Measurements from ENCODE around the gene ITIH1. TPM values are rescaled to one million over a fixed set of nuclear protein-coding genes. Genes with fewer than 3 reads are reported as not detected.

ITIH1 gene
- polyA plus RNA-seq, 1 donor from 2014 or later = not detected

- Histone ChIP-seq H3K27ac (ENCODE audit: low read length) (no peak overlapping the region), H3K4me3 (ENCODE audit: low read length) (no peak overlapping the region), H3K79me2 (replicated peaks; ENCODE audit: insufficient read depth, low read length) (no peaks in the 10 kb centered on the region), H3K9ac (ENCODE audit: low read length) (no peak overlapping the region), H3K36me3 (ENCODE audit: insufficient read depth, low read length) (peaks cover 5% of the 10 kb centered on the region), H3K27me3 (ENCODE audit: insufficient read depth, low read depth, low read length) (no peaks in the 10 kb centered on the region), H3K9me2 (ENCODE audit: insufficient read depth, low read length) (no peaks in the 10 kb centered on the region), H2AFZ (ENCODE audit: low read depth, low read length) (no peak overlapping the region), H4K20me1 (ENCODE audit: insufficient read depth) (no peaks in the 10 kb centered on the region), H3K9me3 (ENCODE audit: low read length) (no peaks in the 10 kb centered on the region), H3F3A (ENCODE audit: insufficient read depth, low read length, poor library complexity, severe bottlenecking) (no peaks in the 10 kb centered on the region), H3K4me2 (ENCODE audit: low read length) (no peak overlapping the region)
- TF ChIP-seq SMC3 (conservative IDR thresholded peaks at IDR 0.05; ENCODE audit: poor library complexity) = no peak
- TF ChIP-seq EP300 (conservative IDR thresholded peaks at IDR 0.05; ENCODE audit: poor library complexity, severe bottlenecking) = no peak
- no peak for TF ChIP-seq EZH2 (IDR thresholded peaks at IDR 0.05; ENCODE audit: borderline replicate concordance, insufficient read depth, low read length, poor library complexity, severe bottlenecking)
- TF ChIP-seq TAF1 (IDR thresholded peaks at IDR 0.05; ENCODE audit: low read depth) = no peak
- TF ChIP-seq POLR2AphosphoS5 (IDR thresholded peaks at IDR 0.05) = no peak
- no peak for TF ChIP-seq CTCF (IDR thresholded peaks at IDR 0.05; ENCODE audit: poor library complexity, severe bottlenecking)
- TF ChIP-seq RAD21 (conservative IDR thresholded peaks at IDR 0.05) = no peak
- no peak for TF ChIP-seq MXI1 (conservative IDR thresholded peaks at IDR 0.05; ENCODE audit: poor library complexity, severe bottlenecking)
- TF ChIP-seq REST (IDR thresholded peaks at IDR 0.05; ENCODE audit: borderline replicate concordance) = no peak
Observed at GRCh38 chr3:52836986-52837385, 59.6 kb downstream of the ITIH1 start.

- H3K9ac ChIP-seq (ENCODE audit: low read length) = no peak overlapping the region
- H2AFZ ChIP-seq (ENCODE audit: low read depth, low read length) = no peak overlapping the region
- no peaks in the 10 kb centered on the region for H3F3A ChIP-seq (ENCODE audit: insufficient read depth, low read length, poor library complexity, severe bottlenecking)
- H3K36me3 ChIP-seq (ENCODE audit: insufficient read depth, low read length) = no peaks in the 10 kb centered on the region
- no peaks in the 10 kb centered on the region for H3K9me2 ChIP-seq (ENCODE audit: insufficient read depth, low read length)
- H3K27ac ChIP-seq (ENCODE audit: low read length) = no peak overlapping the region
- TF ChIP-seq POLR2AphosphoS5 (IDR thresholded peaks at IDR 0.05) (no peak), MXI1 (conservative IDR thresholded peaks at IDR 0.05; ENCODE audit: poor library complexity, severe bottlenecking) (no peak), EP300 (conservative IDR thresholded peaks at IDR 0.05; ENCODE audit: poor library complexity, severe bottlenecking) (no peak), RAD21 (conservative IDR thresholded peaks at IDR 0.05) (no peak), CTCF (IDR thresholded peaks at IDR 0.05; ENCODE audit: poor library complexity, severe bottlenecking) (no peak), TAF1 (IDR thresholded peaks at IDR 0.05; ENCODE audit: low read depth) (no peak), REST (IDR thresholded peaks at IDR 0.05; ENCODE audit: borderline replicate concordance) (no peak), EZH2 (IDR thresholded peaks at IDR 0.05; ENCODE audit: borderline replicate concordance, insufficient read depth, low read length, poor library complexity, severe bottlenecking) (no peak), SMC3 (conservative IDR thresholded peaks at IDR 0.05; ENCODE audit: poor library complexity) (no peak)
- H3K4me2 ChIP-seq (ENCODE audit: low read length) = no peak overlapping the region
- H3K9me3 ChIP-seq (ENCODE audit: low read length) = no peaks in the 10 kb centered on the region
- H4K20me1 ChIP-seq (ENCODE audit: insufficient read depth) = no peaks in the 10 kb centered on the region
- H3K79me2 ChIP-seq (replicated peaks; ENCODE audit: insufficient read depth, low read length) = no peaks in the 10 kb centered on the region
- no peaks in the 10 kb centered on the region for H3K27me3 ChIP-seq (ENCODE audit: insufficient read depth, low read depth, low read length)
- H3K4me3 ChIP-seq (ENCODE audit: low read length) = no peak overlapping the region
Observed at GRCh38 chr3:52838561-52839267, 61.3 kb downstream of the ITIH1 start.
